T-cell (primary cell): ENCODE data around the gene DMAP1. TPM values are rescaled to one million over a fixed set of nuclear protein-coding genes. Genes with fewer than 3 reads are reported as not detected.

Source experiments
- ATAC-seq, 4 experiments: fragments of 200-7000 bp in 3 of 4; fragments of 150-1000 bp in 1 of 4; cut with Tn5 transposase; replicated peaks in 1 of 4; 1 replicate in 3 of 4; 2 replicates in 1 of 4; pipeline ENCODE4 v1.10.0; 2021; ENCODE audit warnings: moderate library complexity in 3 of 4, mild to moderate bottlenecking in 2 of 4, moderate number of reproducible peaks in 1 of 4
- CTCF ChIA-PET, 2 donors: fragments of 300-600 bp; sonication (Branson Sonifier 250); formaldehyde crosslinking; loops; one replicate each; lab custom pipeline; 2022; ENCODE audit warnings: antibody characterized with exemption in 2 of 2; lab: Charles Lee
- POLR2A ChIA-PET, 2 donors: fragments of 300-600 bp; sonication (Branson Sonifier 250); formaldehyde crosslinking; loops; one replicate each; lab custom pipeline; 2022; ENCODE audit warnings: antibody characterized with exemption in 2 of 2; lab: Charles Lee
- DNase-seq, 35 experiments: peaks; one replicate each; pipeline versions ENCODE4 v3.0.0 to v3.0.0-alpha.2; 2013 to 2023
- H3K27ac ChIP-seq: one replicate; pipeline ENCODE4 v1.5.1; 2013; ENCODE audit warnings: low read length
- H3K27me3 ChIP-seq, 2 experiments: replicated peaks in 1 of 2; 1 replicate in 1 of 2; 2 replicates in 1 of 2; pipeline versions ENCODE4 v1.6.1 to v1.7.0; 2013; ENCODE audit warnings: low read length in 1 of 2, mixed read lengths in 1 of 2; ENCODE audit not compliant: control insufficient read depth in 2 of 2, insufficient read depth in 2 of 2; ENCODE audit errors: extremely low read depth in 1 of 2
- H3K36me3 ChIP-seq, 2 donors: 1 replicate in 1 of 2; 2 replicates in 1 of 2; pipeline versions ENCODE4 v1.6.1 to v1.7.0; 2013; ENCODE audit warnings: low read length in 1 of 2; ENCODE audit not compliant: control insufficient read depth in 2 of 2, insufficient read depth in 1 of 2; ENCODE audit errors: extremely low read depth in 1 of 2
- H3K4me1 ChIP-seq, 2 experiments: 1 replicate in 1 of 2; 2 replicates in 1 of 2; pipeline versions ENCODE4 v1.6.1 to v1.7.0; 2013; ENCODE audit warnings: low read length in 2 of 2, mixed read lengths in 1 of 2; ENCODE audit not compliant: insufficient read depth in 2 of 2, control insufficient read depth in 1 of 2; ENCODE audit errors: extremely low read depth in 1 of 2
- H3K4me3 ChIP-seq, 2 donors: 1 replicate in 1 of 2; 2 replicates in 1 of 2; pipeline versions ENCODE4 v1.5.1 to v1.7.0; 2013; ENCODE audit warnings: mild to moderate bottlenecking in 2 of 2, low read length in 1 of 2, moderate library complexity in 1 of 2; ENCODE audit not compliant: control insufficient read depth in 1 of 2; ENCODE audit errors: extremely low read depth in 1 of 2
- H3K9me3 ChIP-seq: 2 replicates; pipeline ENCODE4 v1.7.0; 2013
- H3K27ac Mint-ChIP-seq, 2 donors: one replicate each; pipeline ENCODE4 v1.8.0; 2020 to 2021; ENCODE audit warnings: mild to moderate bottlenecking in 2 of 2, mixed read lengths in 2 of 2
- H3K27me3 Mint-ChIP-seq, 2 donors: one replicate each; pipeline ENCODE4 v1.8.0; 2021 to 2022; ENCODE audit warnings: mixed read lengths in 2 of 2
- H3K36me3 Mint-ChIP-seq: one replicate; pipeline ENCODE4 v1.8.0; 2021; ENCODE audit warnings: mixed read lengths
- H3K4me1 Mint-ChIP-seq, 3 donors: one replicate each; pipeline ENCODE4 v1.8.0; 2020 to 2022; ENCODE audit warnings: mixed read lengths in 3 of 3, mild to moderate bottlenecking in 1 of 3
- H3K4me3 Mint-ChIP-seq, 3 donors: one replicate each; pipeline ENCODE4 v1.8.0; 2020 to 2022; ENCODE audit warnings: mild to moderate bottlenecking in 3 of 3, mixed read lengths in 3 of 3, moderate library complexity in 3 of 3
- H3K9me3 Mint-ChIP-seq, 3 donors: one replicate each; pipeline ENCODE4 v1.8.0; 2020 to 2022; ENCODE audit warnings: mixed read lengths in 3 of 3
- WGBS: methylation state at CpG from one replicate; pipeline ENCODE4 v1.1.5; 2013; ENCODE audit warnings: missing lambda C conversion rate; ENCODE audit not compliant: insufficient coverage; 5-methylcytosine and 5-hydroxymethylcytosine counted together
- total RNA-seq, 35 experiments: library from RNA in 6 of 35; stranded (reverse) in 6 of 35; fragments of 120-200 nt in 1 of 35; gene quantifications; one replicate each; pipeline versions ENCODE4 v1.2.1 to v1.2.4 and lab custom pipeline; 2013 to 2026

The DMAP1 gene
- total RNA-seq, 5 donors from 2014 or later (not counting 1 experiment from before 2014, with no cell fraction given), result 60.3 to 79.9 (median 75.3) TPM

DNA sequence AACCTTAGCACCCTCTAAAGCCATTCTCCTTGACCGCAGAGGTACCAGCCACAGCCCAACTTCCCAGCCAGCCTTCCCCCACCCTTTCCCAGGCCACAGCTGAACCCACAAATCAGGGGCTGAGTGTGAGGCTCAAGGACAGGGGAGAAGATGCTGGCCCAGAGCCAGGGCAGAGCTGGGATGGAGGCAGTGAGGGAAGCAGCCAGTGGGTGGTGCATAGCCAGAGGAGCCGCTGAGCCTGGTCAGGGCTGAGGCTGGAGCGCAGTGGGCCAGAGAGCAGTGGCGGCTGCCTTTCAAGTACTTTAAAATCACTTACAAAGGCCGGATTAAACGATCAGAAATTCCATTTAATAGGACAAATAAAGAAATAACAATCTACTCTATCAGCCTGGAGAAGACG is 36.3 kb downstream of the DMAP1 start:
- no peak for DNase-seq
- H3K4me1 ChIP-seq, result no peaks in the 10 kb centered on the region
- no peaks in the 10 kb centered on the region for H3K27me3 ChIP-seq
- peaks cover 6 to 10% of the 10 kb centered on the region in 2 donors for H3K36me3 ChIP-seq
- Mint-ChIP-seq H3K4me3 (no peak overlapping the region), H3K27ac (no peak overlapping the region), H3K27me3 (no peaks in the 10 kb centered on the region), H3K36me3 (peaks cover 21% of the 10 kb centered on the region), H3K9me3 (no peaks in the 10 kb centered on the region), H3K4me1 (no peaks in the 10 kb centered on the region)
- no peak overlapping the region for H3K27ac ChIP-seq
- WGBS, result no CpG with 5 or more reads among the region's 7 CpGs
- ATAC-seq, result no peak
- ChIA-PET POLR2A (interaction anchor here in 1 of 2 donors (0.7 kb wide), 1 partner anchor 20 kb away, joined by 3 read pairs; no protein-coding TSS in a partner anchor), CTCF (no interaction called here)
- no peaks in the 10 kb centered on the region for H3K9me3 ChIP-seq
- no peak overlapping the region for H3K4me3 ChIP-seq

- Mint-ChIP-seq H3K4me3 (no peak overlapping the region), H3K4me1 (no peaks in the 10 kb centered on the region), H3K27me3 (no peaks in the 10 kb centered on the region), H3K36me3 (peaks cover 21% of the 10 kb centered on the region), H3K27ac (no peak overlapping the region), H3K9me3 (no peaks in the 10 kb centered on the region)
- Histone ChIP-seq H3K4me3 (no peak overlapping the region), H3K27me3 (no peaks in the 10 kb centered on the region), H3K27ac (no peak overlapping the region), H3K9me3 (no peaks in the 10 kb centered on the region), H3K4me1 (no peaks in the 10 kb centered on the region), H3K36me3 (peaks cover 2 to 7% of the 10 kb centered on the region in 2 donors)
- DNase-seq, result no peak
- POLR2A ChIA-PET, result interaction anchor here in 1 of 2 donors (0.7 kb wide), 1 partner anchor 20 kb away, joined by 3 read pairs; no protein-coding TSS in a partner anchor
- 96% methylated on average over 11 of the region's 33 CpGs for WGBS
- CTCF ChIA-PET, result no interaction called here
- ATAC-seq, result no peak
These were observed 37.0 kb downstream of the DMAP1 start for GRCh38 chr1:44250068-44250781.

DNA sequence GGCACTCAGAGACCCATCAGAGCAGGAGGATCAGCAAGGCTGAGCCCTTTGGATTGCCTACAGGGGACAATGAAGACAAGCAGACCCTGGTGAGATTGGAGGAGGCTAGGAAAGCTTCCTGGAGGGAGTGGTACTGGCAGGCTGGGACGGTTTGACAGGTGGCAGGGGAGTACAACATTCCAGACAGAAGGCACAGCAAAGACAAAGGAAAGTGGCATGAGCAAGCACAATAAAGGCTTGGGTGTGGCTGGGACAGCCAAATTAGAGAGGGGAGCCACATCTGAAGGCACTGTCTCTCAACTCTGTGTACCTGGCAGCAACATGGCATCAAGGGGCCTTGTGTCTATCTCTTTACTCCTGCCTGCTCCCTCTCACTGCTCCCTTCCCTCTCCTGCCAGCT is 38.2 kb downstream of the DMAP1 start:
- ATAC-seq (no peak), DNase-seq (no peak)
- Mint-ChIP-seq H3K27me3 (no peaks in the 10 kb centered on the region), H3K4me3 (no peak overlapping the region), H3K4me1 (no peaks in the 10 kb centered on the region), H3K9me3 (no peaks in the 10 kb centered on the region), H3K36me3 (peaks cover 15% of the 10 kb centered on the region), H3K27ac (no peak overlapping the region)
- WGBS, result 100% methylated on average over 1 of the region's 1 CpG
- POLR2A ChIA-PET, result no interaction called here
- no peak overlapping the region for H3K27ac ChIP-seq
- no peaks in the 10 kb centered on the region for H3K4me1 ChIP-seq
- no peak overlapping the region for H3K4me3 ChIP-seq
- peaks cover 5 to 7% of the 10 kb centered on the region in 2 donors for H3K36me3 ChIP-seq
- H3K9me3 ChIP-seq, result no peaks in the 10 kb centered on the region
- no peaks in the 10 kb centered on the region for H3K27me3 ChIP-seq
- CTCF ChIA-PET, result no interaction called here

GRCh38 chr1:44251989-44252671 is 38.9 kb downstream of the DMAP1 start:
- H3K27ac ChIP-seq, result no peak overlapping the region
- no peaks in the 10 kb centered on the region for H3K4me1 Mint-ChIP-seq
- no peak overlapping the region for H3K4me3 Mint-ChIP-seq
- H3K9me3 Mint-ChIP-seq, result no peaks in the 10 kb centered on the region
- no peak overlapping the region for H3K4me3 ChIP-seq
- H3K27me3 ChIP-seq, result no peaks in the 10 kb centered on the region
- H3K9me3 ChIP-seq, result no peaks in the 10 kb centered on the region
- no peaks in the 10 kb centered on the region for H3K4me1 ChIP-seq
- ATAC-seq (no peak), DNase-seq (no peak)
- H3K36me3 Mint-ChIP-seq, result peaks cover 10% of the 10 kb centered on the region
- H3K27me3 Mint-ChIP-seq, result no peaks in the 10 kb centered on the region
- ChIA-PET CTCF (no interaction called here), POLR2A (no interaction called here)
- peaks cover 7% of the 10 kb centered on the region in 2 donors for H3K36me3 ChIP-seq
- H3K27ac Mint-ChIP-seq, result no peak overlapping the region
- 98% methylated on average over 14 of the region's 23 CpGs for WGBS

DNA sequence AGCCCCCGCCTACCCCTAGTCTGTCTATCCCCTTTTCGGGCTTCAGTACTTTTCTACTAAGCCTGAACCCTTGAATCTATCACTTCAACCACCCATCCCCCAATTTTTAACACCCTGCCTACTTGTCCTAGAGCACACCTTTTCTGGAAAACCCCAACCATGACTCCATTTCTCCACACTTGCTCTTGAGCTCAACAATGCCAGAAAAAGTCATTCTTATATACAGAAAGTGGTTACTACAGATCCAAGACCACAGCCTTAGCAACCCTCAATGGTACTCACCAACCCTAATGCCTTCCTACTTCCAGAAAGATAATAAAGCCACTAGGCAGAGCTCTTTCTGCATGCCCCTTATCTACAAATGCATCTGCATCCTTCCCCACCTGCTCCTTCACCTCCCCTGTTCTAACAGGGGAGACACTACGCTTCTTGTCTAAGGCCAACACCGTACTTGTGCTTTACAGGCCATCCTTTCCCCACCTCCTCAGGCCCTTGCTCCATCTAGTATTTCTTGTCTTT is 41.2 kb downstream of the DMAP1 start:
- no peak overlapping the region for H3K27ac Mint-ChIP-seq
- ChIA-PET POLR2A (no interaction called here), CTCF (no interaction called here)
- Histone ChIP-seq H3K4me3 (no peak overlapping the region), H3K9me3 (no peaks in the 10 kb centered on the region), H3K36me3 (peaks cover 7% of the 10 kb centered on the region in 2 donors), H3K27ac (no peak overlapping the region), H3K27me3 (no peaks in the 10 kb centered on the region), H3K4me1 (no peaks in the 10 kb centered on the region)
- H3K4me3 Mint-ChIP-seq, result no peak overlapping the region
- 83% methylated on average over 4 of the region's 4 CpGs for WGBS
- no peaks in the 10 kb centered on the region for H3K27me3 Mint-ChIP-seq
- H3K36me3 Mint-ChIP-seq, result peaks cover 10% of the 10 kb centered on the region
- DNase-seq (no peak), ATAC-seq (no peak)
- H3K4me1 Mint-ChIP-seq, result no peaks in the 10 kb centered on the region
- no peaks in the 10 kb centered on the region for H3K9me3 Mint-ChIP-seq

- ChIA-PET CTCF (no interaction called here), POLR2A (no interaction called here)
- H3K4me1 ChIP-seq, result no peaks in the 10 kb centered on the region
- no peak overlapping the region for H3K4me3 ChIP-seq
- peaks cover 4 to 7% of the 10 kb centered on the region in 2 donors for H3K36me3 ChIP-seq
- Mint-ChIP-seq H3K27me3 (no peaks in the 10 kb centered on the region), H3K4me1 (peaks cover 0 to 15% (median 0%) of the 10 kb centered on the region in 3 donors), H3K36me3 (peaks cover 11% of the 10 kb centered on the region), H3K9me3 (no peaks in the 10 kb centered on the region), H3K4me3 (no peak overlapping the region), H3K27ac (no peak overlapping the region)
- ATAC-seq (no peak), DNase-seq (no peak)
- H3K9me3 ChIP-seq, result no peaks in the 10 kb centered on the region
- H3K27ac ChIP-seq, result no peak overlapping the region
- H3K27me3 ChIP-seq, result no peaks in the 10 kb centered on the region
- WGBS, result 98% methylated on average over 3 of the region's 10 CpGs
These were observed 43.7 kb downstream of the DMAP1 start for GRCh38 chr1:44256762-44257554.
